Fibroblast of pulmonary artery (primary cell): ENCODE measurements around the gene PRLH.

Experiments used
- DNase-seq: peaks from one replicate; pipeline ENCODE4 v3.0.0-alpha.2; 2010; ENCODE audit warnings: low read depth
- H3K4me3 ChIP-seq: replicated peaks from 2 replicates; pipeline ENCODE4 v1.5.1; 2011; ENCODE audit warnings: low read depth, mild to moderate bottlenecking, control low read depth, low read length, moderate library complexity
- TF ChIP-seq, protein P1 (sequence below): IDR thresholded peaks from 2 replicates; pipeline ENCODE4 v1.5.1; 2011; ENCODE audit warnings: mild to moderate bottlenecking, control low read depth, low read length, inconsistent platforms; ENCODE audit errors: missing control alignments

The PRLH gene

DNA sequence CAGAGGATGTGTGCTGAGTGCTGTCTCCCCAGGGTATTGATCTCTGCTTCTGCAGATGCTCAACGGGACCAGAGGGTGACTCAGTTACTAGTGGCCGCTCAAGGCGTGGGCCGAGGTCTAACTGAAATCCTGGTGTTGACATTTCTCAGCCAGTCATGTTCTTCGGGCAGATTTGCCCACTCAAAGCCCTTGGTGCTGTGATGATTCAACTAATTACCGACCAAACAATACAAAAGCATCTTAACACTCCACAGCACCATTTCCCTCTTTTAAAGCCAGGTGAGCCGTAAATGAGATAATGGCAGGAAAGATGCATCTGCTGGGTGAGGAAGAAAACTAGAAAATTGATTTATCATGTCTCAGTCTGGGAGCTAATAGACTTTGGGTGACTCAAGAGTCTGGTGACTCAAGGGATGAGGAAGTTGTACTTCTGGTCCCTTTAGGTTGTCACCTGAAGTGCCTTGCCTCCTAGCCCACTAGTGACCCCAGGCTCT, 32.7 kb upstream of the PRLH start:
- TF ChIP-seq, protein P1, sequence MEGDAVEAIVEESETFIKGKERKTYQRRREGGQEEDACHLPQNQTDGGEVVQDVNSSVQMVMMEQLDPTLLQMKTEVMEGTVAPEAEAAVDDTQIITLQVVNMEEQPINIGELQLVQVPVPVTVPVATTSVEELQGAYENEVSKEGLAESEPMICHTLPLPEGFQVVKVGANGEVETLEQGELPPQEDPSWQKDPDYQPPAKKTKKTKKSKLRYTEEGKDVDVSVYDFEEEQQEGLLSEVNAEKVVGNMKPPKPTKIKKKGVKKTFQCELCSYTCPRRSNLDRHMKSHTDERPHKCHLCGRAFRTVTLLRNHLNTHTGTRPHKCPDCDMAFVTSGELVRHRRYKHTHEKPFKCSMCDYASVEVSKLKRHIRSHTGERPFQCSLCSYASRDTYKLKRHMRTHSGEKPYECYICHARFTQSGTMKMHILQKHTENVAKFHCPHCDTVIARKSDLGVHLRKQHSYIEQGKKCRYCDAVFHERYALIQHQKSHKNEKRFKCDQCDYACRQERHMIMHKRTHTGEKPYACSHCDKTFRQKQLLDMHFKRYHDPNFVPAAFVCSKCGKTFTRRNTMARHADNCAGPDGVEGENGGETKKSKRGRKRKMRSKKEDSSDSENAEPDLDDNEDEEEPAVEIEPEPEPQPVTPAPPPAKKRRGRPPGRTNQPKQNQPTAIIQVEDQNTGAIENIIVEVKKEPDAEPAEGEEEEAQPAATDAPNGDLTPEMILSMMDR: no peak
- no peak for DNase-seq
- H3K4me3 ChIP-seq: no peak overlapping the region

DNA sequence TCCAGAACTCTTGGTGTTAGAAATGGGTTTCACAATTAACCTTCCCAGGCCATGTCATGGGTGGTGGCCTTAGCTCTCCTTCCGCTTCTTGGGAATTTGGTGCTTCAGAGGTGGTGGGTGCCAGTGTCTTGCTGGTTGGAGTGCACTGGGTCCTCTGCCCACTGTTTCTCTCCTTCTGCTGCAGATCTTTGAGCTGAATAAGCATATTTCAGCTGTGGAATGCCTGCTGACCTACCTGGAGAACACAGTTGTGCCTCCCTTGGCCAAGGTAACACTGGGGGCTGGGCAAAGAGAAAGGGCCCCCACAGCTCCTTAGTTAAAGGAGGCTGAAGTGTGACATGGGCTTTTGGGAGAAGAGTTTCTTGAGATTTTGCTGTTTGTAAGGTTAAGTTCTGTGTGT, 32.0 kb upstream of the PRLH start:
- TF ChIP-seq, protein P1: no peak
- no peak for DNase-seq
- no peak overlapping the region for H3K4me3 ChIP-seq

DNA sequence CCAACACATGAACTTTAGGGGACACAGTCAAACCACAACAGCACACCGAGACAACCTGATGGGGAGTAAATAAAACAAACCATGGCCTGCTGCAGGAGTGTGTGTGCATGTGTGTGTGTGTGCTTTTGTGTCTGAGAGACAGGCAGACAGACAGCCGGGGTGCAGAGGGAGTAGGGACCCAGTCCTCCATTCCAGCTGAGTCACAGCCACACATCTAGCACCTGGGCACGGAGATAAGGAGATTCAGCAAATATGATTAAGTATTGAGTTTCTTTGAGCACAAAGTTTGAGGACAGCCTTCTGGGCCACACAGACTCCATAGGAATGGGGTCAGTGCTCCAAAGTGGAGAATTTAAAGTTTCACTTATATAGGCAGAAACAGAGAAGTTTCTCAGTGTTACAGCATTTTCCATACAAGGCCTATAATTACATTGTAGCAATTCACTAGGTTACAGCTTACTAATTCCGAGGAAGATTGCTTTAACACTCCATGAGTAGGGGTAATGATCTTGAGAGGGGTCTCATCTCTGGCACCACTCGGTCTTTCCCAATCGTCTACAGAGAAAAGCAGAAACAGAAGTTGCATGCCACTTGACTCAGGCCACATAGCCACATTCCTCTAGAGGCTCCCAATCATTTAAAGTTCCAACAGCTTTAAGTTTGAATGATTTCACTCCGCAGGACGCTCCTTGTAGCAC, 30.8 kb upstream of the PRLH start:
- no peak overlapping the region for H3K4me3 ChIP-seq
- TF ChIP-seq, protein P1: no peak
- no peak for DNase-seq

DNA sequence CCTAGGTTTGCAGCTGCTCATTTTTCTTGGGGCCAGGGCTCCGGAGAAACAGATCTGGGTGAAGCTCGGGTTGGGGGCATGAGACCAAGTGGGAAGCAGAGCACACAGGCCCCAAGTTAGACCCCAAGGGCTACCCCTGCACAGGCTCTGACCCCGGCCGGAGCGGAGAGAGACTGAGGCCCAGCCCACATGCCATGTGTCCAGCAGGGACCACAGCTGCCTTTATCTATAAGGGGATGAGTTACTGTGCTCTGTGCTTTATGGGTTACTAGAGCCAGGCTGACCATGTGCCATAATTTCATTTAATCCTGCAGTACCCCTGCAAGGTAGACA, 30.3 kb upstream of the PRLH start:
- TF ChIP-seq, protein P1: no peak
- H3K4me3 ChIP-seq: no peak overlapping the region
- no peak for DNase-seq

DNA sequence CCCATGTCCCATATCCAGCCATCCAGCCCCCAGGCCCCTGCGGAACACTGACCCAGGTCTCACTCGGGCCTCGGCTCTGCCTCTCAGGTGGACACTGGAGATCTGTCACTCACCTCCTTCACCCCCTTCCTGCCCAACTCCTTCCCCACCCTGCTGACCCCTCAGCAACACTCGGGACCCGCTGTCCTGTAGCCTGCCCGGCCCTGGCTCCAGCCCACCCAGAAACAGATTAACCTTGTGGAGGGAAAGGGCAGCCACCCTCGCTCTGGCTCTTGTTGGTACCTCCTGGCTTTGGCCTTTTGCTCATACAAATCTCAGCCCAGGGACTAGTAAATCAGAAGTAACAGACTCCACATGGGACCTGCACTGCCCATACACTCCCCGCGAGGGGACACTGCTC, 29.8 kb upstream of the PRLH start:
- no peak overlapping the region for H3K4me3 ChIP-seq
- no peak for DNase-seq
- TF ChIP-seq, protein P1: no peak

DNA sequence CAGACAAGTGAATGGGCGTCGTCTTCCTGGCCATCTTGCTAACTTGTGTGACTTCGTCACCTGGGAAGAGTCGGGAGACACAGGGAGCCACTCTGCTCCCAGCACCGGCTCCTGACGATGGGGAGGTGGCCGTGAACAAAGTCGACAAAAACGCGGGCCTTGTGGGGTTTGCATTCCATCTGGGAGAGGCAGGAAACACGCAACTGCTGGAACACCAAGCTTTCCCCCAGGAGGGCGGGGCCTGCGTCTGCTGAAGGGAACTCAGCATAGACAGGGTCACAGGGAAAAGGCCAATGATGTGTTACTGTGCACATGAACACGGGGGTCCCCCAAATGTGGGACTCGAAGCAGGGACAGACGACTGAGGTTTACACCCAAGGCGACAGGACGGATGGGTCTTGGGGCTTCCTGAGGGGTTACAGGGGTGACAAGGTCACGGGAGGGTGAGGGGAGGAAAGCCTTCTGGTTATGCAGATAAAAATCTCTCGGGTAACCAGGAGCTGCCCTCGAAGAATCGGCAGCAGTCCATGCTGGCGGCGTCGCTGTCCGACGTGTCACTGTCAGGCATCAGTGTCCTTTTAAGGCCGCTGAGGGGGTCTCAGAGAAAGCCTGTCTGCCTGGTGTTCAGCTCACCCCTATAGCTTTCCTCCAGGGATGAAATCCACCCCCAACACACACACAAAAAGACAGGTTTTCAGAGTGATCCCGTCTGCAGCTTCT, 28.2 kb upstream of the PRLH start:
- TF ChIP-seq, protein P1: no peak
- DNase-seq: no peak
- H3K4me3 ChIP-seq: no peak overlapping the region
